ENCODE results near the gene IRF3.

- no peak for TF ChIP-seq TCF7 (IDR thresholded peaks at IDR 0.05; ENCODE audit: borderline replicate concordance)
- no peak for TF ChIP-seq EGR1 (IDR thresholded peaks at IDR 0.05; ENCODE audit: borderline replicate concordance in 1 of 2, low read depth in 2 of 2, low read length in 2 of 2)
- TF ChIP-seq POLR2AphosphoS2 (IDR thresholded peaks at IDR 0.05; ENCODE audit: low read depth, low read length) = no peak
- TF ChIP-seq CTCF (IDR thresholded peaks at IDR 0.05 in 2 of 3, conservative IDR thresholded peaks at IDR 0.05 in 1 of 3; ENCODE audit: control insufficient read depth in 2 of 3, extremely low read depth in 1 of 3, insufficient read depth in 1 of 3, low read depth in 3 of 3, low read length in 3 of 3) = no peak
- no peak for TF ChIP-seq RAD21 (IDR thresholded peaks at IDR 0.05; ENCODE audit: insufficient read depth, low read depth, low read length)
- no peak for TF ChIP-seq MAX (IDR thresholded peaks at IDR 0.05; ENCODE audit: low read depth, low read length)
- no peak for TF ChIP-seq POLR2A (IDR thresholded peaks at IDR 0.05; ENCODE audit: low read depth, low read length)
- TF ChIP-seq CEBPB (IDR thresholded peaks at IDR 0.05; ENCODE audit: borderline replicate concordance in 1 of 2, low read depth in 2 of 2, low read length in 2 of 2) = no peak
- TF ChIP-seq, protein P1, sequence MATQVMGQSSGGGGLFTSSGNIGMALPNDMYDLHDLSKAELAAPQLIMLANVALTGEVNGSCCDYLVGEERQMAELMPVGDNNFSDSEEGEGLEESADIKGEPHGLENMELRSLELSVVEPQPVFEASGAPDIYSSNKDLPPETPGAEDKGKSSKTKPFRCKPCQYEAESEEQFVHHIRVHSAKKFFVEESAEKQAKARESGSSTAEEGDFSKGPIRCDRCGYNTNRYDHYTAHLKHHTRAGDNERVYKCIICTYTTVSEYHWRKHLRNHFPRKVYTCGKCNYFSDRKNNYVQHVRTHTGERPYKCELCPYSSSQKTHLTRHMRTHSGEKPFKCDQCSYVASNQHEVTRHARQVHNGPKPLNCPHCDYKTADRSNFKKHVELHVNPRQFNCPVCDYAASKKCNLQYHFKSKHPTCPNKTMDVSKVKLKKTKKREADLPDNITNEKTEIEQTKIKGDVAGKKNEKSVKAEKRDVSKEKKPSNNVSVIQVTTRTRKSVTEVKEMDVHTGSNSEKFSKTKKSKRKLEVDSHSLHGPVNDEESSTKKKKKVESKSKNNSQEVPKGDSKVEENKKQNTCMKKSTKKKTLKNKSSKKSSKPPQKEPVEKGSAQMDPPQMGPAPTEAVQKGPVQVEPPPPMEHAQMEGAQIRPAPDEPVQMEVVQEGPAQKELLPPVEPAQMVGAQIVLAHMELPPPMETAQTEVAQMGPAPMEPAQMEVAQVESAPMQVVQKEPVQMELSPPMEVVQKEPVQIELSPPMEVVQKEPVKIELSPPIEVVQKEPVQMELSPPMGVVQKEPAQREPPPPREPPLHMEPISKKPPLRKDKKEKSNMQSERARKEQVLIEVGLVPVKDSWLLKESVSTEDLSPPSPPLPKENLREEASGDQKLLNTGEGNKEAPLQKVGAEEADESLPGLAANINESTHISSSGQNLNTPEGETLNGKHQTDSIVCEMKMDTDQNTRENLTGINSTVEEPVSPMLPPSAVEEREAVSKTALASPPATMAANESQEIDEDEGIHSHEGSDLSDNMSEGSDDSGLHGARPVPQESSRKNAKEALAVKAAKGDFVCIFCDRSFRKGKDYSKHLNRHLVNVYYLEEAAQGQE (IDR thresholded peaks at IDR 0.05; ENCODE audit: low read depth, low read length) = no peak
- no peak for TF ChIP-seq POLR2AphosphoS5 (IDR thresholded peaks at IDR 0.05; ENCODE audit: low read length)
- no peak for TF ChIP-seq RCOR1 (conservative IDR thresholded peaks at IDR 0.05; ENCODE audit: low read depth, low read length)
- TF ChIP-seq, protein P2, sequence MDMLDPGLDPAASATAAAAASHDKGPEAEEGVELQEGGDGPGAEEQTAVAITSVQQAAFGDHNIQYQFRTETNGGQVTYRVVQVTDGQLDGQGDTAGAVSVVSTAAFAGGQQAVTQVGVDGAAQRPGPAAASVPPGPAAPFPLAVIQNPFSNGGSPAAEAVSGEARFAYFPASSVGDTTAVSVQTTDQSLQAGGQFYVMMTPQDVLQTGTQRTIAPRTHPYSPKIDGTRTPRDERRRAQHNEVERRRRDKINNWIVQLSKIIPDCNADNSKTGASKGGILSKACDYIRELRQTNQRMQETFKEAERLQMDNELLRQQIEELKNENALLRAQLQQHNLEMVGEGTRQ (IDR thresholded peaks at IDR 0.05; ENCODE audit: borderline replicate concordance, low read depth, low read length) = no peak
- TF ChIP-seq CBFB (IDR thresholded peaks at IDR 0.05; ENCODE audit: low read depth) = no peak
- no peak for TF ChIP-seq CBX5 (IDR thresholded peaks at IDR 0.05; ENCODE audit: low read depth)
Measured at GRCh38 chr19:49699364-49699763, 33.7 kb upstream of the IRF3 start.
